Brain microvascular endothelial cell (primary cell): ENCODE data around the gene HOXB2.

Source experiments
- DNase-seq: peaks from one replicate; pipeline ENCODE4 v3.0.0-alpha.2; 2020
- H3K27ac ChIP-seq: fragments of 250-450 bp; sonication (Bioruptor Pico); 2 replicates; pipeline ENCODE4 v1.5.1; 2020; ENCODE audit warnings: mild to moderate bottlenecking, moderate library complexity
- H3K27me3 ChIP-seq: fragments of 250-450 bp; sonication (Bioruptor Pico); replicated peaks from 2 replicates; pipeline ENCODE4 v1.5.1; 2020; ENCODE audit warnings: mild to moderate bottlenecking
- H3K36me3 ChIP-seq: fragments of 250-450 bp; sonication (Bioruptor Pico); replicated peaks from 2 replicates; pipeline ENCODE4 v1.5.1; 2020; ENCODE audit warnings: mild to moderate bottlenecking
- H3K4me3 ChIP-seq: 2 replicates; pipeline ENCODE4 v1.5.1; 2011; ENCODE audit warnings: low read depth, mild to moderate bottlenecking, control low read depth, low read length, moderate library complexity
- in situ Hi-C: cut with HindIII; loops from 2 replicates; pipeline ENCODE4 v1.10.0; 2017; ENCODE audit warnings: low sequenced_read_pairs, low pct_ligation_motif_present
- TF ChIP-seq, protein P1 (sequence below): IDR thresholded peaks from 2 replicates; pipeline ENCODE4 v1.5.1; 2011; ENCODE audit warnings: low read depth, mild to moderate bottlenecking, moderate library complexity, low read length, control low read depth, inconsistent platforms; ENCODE audit errors: missing control alignments

Gene HOXB2

DNA sequence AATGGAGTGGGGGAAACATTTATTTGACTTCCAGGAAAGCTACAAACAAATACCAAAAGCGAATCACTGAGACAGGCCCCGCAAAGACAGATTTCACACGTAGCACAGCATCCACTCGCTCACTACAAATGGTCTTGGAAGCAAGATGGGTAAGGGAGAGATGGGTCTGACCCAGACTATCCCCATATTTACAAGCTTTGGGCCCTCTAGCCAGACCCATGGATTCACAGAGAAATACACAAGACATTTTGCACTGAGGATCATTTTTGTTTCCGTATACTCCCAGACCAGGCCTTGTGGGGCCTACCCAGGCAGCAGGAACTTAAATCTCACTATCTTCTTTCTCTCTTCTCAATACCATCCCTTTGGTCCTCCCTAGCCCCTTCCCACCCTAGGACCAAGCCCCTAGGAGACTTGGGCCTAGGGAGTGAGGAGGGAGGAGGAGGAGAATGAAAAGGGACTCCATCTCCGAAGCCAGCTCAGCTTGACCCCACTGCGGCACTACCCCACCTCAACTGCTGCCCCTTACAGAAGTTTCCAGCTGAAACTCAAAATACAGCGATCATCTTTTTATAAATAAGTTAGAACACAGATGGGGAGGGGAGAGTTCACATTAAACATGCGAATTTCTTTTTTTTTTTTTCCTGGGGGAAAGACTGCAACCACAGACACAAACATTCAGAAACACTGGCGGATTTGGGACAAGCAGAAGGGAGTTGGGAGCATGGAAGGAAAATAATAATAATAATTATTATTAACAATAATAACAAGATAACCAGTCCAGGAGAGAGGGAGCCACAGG lies 46.5 kb upstream of the HOXB2 start:
- Histone ChIP-seq H3K36me3 (no peaks in the 10 kb centered on the region), H3K27ac (no peak overlapping the region), H3K4me3 (peak overlapping the region; percentile 58), H3K27me3 (peaks cover 95% of the 10 kb centered on the region)
- in situ Hi-C loops: no loop called here
- DNase-seq: no peak
- TF ChIP-seq, protein P1, sequence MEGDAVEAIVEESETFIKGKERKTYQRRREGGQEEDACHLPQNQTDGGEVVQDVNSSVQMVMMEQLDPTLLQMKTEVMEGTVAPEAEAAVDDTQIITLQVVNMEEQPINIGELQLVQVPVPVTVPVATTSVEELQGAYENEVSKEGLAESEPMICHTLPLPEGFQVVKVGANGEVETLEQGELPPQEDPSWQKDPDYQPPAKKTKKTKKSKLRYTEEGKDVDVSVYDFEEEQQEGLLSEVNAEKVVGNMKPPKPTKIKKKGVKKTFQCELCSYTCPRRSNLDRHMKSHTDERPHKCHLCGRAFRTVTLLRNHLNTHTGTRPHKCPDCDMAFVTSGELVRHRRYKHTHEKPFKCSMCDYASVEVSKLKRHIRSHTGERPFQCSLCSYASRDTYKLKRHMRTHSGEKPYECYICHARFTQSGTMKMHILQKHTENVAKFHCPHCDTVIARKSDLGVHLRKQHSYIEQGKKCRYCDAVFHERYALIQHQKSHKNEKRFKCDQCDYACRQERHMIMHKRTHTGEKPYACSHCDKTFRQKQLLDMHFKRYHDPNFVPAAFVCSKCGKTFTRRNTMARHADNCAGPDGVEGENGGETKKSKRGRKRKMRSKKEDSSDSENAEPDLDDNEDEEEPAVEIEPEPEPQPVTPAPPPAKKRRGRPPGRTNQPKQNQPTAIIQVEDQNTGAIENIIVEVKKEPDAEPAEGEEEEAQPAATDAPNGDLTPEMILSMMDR: no peak

DNA sequence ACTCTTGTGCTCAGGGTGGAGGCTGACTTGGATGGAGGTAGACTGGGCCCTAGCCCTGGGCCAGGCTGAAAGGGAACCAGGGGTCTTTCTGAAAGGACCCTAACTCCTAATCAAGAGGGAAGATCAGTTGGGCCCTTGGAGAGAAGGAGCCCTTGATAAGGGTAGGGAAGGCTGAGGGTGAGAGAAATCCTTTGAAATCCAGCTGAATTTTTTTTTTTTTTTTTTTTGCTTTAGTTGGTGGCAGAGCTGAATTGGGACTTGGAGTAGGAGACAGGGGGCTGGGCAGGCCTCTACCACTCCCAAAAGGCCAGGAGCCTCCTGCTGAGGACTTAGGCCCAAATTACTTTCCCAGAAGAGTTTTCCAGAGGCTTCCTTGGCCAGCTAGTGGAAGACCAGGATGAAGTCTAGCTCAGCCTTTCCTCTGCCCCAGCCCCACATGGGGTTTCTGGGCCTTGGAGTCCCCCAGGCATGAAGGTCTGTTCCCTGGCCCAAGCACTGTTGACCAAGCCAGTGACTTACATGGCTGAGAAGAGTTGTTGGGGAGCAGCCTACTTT lies 45.8 kb upstream of the HOXB2 start:
- in situ Hi-C loops: no loop called here
- Histone ChIP-seq H3K27me3 (peaks cover 95% of the 10 kb centered on the region), H3K4me3 (no peak overlapping the region), H3K27ac (no peak overlapping the region), H3K36me3 (no peaks in the 10 kb centered on the region)
- TF ChIP-seq, protein P1: no peak
- DNase-seq: no peak

DNA sequence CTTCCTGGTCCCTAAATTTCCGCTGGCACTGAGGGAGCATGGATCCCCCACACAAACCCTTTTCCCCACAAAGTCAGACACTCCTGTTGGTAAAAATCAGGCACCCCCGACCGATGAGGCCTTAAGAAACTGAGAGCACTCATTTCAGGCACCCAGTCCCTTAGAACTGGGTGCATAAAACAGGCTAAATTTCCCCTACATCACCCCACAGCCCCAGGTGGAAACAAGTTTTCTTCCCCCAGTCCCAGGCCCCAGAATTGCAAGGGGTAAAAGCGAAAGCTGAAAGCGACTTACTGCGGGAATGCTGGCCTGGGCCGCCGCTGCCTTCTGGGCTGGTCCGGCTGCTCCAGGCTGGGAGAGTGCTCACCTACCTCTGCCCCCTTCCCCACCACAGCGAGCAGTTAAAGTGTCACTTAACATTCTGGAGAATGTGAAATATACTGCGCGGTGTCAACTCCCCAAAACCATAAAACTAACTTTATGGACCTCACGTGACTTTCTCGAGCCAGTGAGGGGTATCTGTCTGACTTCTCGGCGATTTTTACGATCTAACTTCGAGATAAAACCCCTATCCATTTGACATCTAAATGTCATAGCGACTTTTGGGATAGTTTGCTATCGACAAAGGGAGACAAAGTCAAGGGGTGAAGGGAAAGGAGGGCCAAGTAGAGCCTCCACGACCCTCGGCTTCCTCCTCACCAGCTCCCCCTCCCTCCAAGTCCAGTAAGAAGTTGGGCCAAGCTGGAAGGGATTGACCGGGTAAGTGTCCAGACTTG lies 45.1 kb upstream of the HOXB2 start, which contains the start of gene HOXB3:
Gene HOXB3 (minus strand): TSS at position 411 of the 776 bp plus-strand sequence. CDS start 37,767 bp downstream, outside the sequence.
- DNase-seq: no peak
- Histone ChIP-seq H3K4me3 (no peak within 1 kb of the TSS), H3K36me3 (no peaks in the 10 kb centered on the region), H3K27me3 (peaks cover 93% of the 10 kb centered on the region), H3K27ac (no peak within 1 kb of the TSS)
- TF ChIP-seq, protein P1: no peak
- in situ Hi-C loops: no loop called here

DNA sequence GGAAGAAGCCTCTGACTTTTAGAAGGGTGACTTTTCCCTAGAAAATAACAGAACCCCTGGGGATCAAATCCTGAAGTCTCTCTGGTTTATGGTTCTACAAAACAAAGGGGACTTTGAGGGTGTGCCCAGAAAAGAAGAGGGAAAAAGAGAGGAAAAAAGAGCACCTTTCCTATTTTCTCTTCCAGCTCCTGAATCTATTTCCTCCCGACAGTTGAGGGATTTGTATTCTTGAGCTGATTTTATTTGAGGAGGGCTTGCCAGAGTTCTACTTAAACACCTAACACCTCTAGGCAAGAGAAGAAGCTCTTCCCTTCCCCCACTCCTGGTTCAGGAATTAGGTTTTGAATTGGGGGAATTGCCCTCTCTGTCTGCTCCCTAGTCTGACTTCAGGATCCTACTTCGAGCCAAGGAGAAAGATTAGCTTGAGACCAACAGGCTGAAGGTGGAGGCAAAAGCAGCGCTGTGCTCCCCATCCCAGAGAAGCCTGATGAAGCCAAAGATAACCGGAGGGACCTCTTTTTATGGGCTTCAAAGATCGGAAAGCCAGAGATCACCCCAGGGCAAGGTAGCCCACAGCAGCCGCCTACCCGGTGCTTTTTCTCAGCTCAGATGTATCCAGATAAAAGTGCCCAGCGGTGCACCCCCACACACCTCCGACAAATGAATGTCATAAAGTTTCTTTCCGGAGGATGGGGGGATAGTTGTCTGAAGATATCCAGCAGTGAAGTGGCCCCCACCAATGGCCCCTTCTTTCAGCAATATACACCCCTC lies 44.3 kb upstream of the HOXB2 start:
- DNase-seq: no peak
- in situ Hi-C loops: no loop called here
- Histone ChIP-seq H3K27me3 (peaks cover 92% of the 10 kb centered on the region), H3K4me3 (no peak overlapping the region), H3K27ac (no peak overlapping the region), H3K36me3 (no peaks in the 10 kb centered on the region)
- TF ChIP-seq, protein P1: no peak

DNA sequence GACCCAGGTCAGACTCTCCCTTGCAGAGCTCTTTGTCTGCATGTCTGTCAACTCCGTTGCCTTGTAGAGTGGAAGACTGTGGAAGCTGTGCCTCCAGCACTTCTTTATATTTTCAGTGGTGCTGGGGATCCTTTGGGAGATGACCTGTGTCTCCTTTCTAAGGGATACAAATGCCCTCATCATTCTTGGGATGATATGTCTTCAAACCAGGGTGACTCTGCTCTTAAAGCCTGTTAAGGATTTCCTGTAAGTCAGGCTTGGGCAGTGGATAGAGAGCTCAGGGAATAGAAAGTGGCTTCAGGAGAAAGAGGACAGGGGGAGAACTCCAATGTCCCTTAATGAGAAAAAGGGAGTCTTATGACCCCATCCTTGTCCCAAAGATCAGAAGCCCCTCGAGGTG lies 43.6 kb upstream of the HOXB2 start:
- Histone ChIP-seq H3K27ac (no peak overlapping the region), H3K4me3 (no peak overlapping the region), H3K27me3 (peaks cover 93% of the 10 kb centered on the region), H3K36me3 (no peaks in the 10 kb centered on the region)
- no peak for DNase-seq
- TF ChIP-seq, protein P1: no peak
- in situ Hi-C loops: no loop called here
